K562 (cell line): ENCODE measurements around the gene VPS45. TPM values are rescaled to one million over a fixed set of nuclear protein-coding genes. Genes with fewer than 3 reads are reported as not detected.
A peak's percentile ranks its signal among the peaks of the same experiment; 100 is the strongest.

Experiments used
- ASH1L ChIP-seq: fragments of 450-650 bp; IDR thresholded peaks from 2 replicates; pipeline ENCODE4 v1.6.1; 2018; ENCODE audit warnings: borderline replicate concordance, mild to moderate bottlenecking, low read depth; ENCODE audit not compliant: partially characterized antibody
- ELF1 ChIP-seq: fragments of 200-800 bp; sonication (Bioruptor generic); IDR thresholded peaks from 2 replicates; pipeline ENCODE4 v1.6.1; 2016; ENCODE audit warnings: missing genetic modification characterization, missing compliant biosample characterization
- MXI1 ChIP-seq: IDR thresholded peaks from 2 replicates; pipeline ENCODE4 v1.6.1; 2011; ENCODE audit warnings: low read depth, mild to moderate bottlenecking, improper control_type of control experiment, low read length
- NCOR1 ChIP-seq: fragments of 450-650 bp; IDR thresholded peaks from 2 replicates; pipeline ENCODE4 v1.6.1; 2016; ENCODE audit warnings: mild to moderate bottlenecking, moderate library complexity
- PHTF2 ChIP-seq: fragments of 250-450 bp; sonication (Bioruptor Pico); IDR thresholded peaks from 2 replicates; pipeline ENCODE4 v1.5.0; 2021; ENCODE audit warnings: mild to moderate bottlenecking
- RAD21 ChIP-seq, 2 experiments: fragments of 250-450 bp in 1 of 2; fragments of 450-650 bp in 1 of 2; sonication (Bioruptor Pico) in 1 of 2; formaldehyde crosslinking in 1 of 2; IDR thresholded peaks in 1 of 2; conservative IDR thresholded peaks in 1 of 2; 2 replicates each; pipeline versions ENCODE4 v1.4.0 to v1.8.0; 2020 to 2022; ENCODE audit warnings: mild to moderate bottlenecking in 2 of 2, moderate library complexity in 1 of 2
- RUNX1 ChIP-seq: sonication (generic); IDR thresholded peaks from 2 replicates; pipeline ENCODE4 v1.6.1; 2016; ENCODE audit warnings: antibody characterized with exemption, low read depth
- SMARCA4 ChIP-seq: fragments of 450-650 bp; IDR thresholded peaks from 2 replicates; pipeline ENCODE4 v1.6.1; 2016
- SRSF1 ChIP-seq: fragments of 200-400 bp; formaldehyde crosslinking; IDR thresholded peaks from 2 replicates; pipeline ENCODE4 v1.6.1; 2017; ENCODE audit warnings: mild to moderate bottlenecking, low read depth, low read length, moderate library complexity
- TARDBP ChIP-seq: fragments of 450-650 bp; IDR thresholded peaks from 2 replicates; pipeline ENCODE4 v1.6.1; 2016
- TFAM ChIP-seq: fragments of 250-450 bp; sonication (Bioruptor Pico); conservative IDR thresholded peaks from 2 replicates; pipeline ENCODE4 v1.5.0; 2021; ENCODE audit warnings: mild to moderate bottlenecking, moderate library complexity
- ZNF12 ChIP-seq: sonication (generic); formaldehyde crosslinking; IDR thresholded peaks from 2 replicates; pipeline ENCODE4 v1.4.0; 2020; ENCODE audit warnings: mild to moderate bottlenecking, missing genetic modification reagents
- ZNF143 ChIP-seq: sonication (generic); formaldehyde crosslinking; IDR thresholded peaks from 2 replicates; pipeline ENCODE4 v1.9.0; 2022; ENCODE audit warnings: mild to moderate bottlenecking, missing genetic modification reagents
- ZNF507 ChIP-seq: conservative IDR thresholded peaks from 2 replicates; pipeline ENCODE4 v1.6.1; 2017; ENCODE audit warnings: missing genetic modification characterization, missing compliant biosample characterization
- ZNF707 ChIP-seq: fragments of 250-450 bp; sonication (Bioruptor Pico); conservative IDR thresholded peaks from 2 replicates; pipeline ENCODE4 v1.8.0; 2022; ENCODE audit warnings: inconsistent platforms, mild to moderate bottlenecking, moderate library complexity
- ZNF766 ChIP-seq: fragments of 200-800 bp; sonication (Bioruptor generic); conservative IDR thresholded peaks from 2 replicates; pipeline ENCODE4 v1.6.1; 2016; ENCODE audit warnings: missing genetic modification characterization, missing compliant biosample characterization
- polyA plus RNA-seq, 8 experiments: library from polyadenylated mRNA; depleted of rRNA in 4 of 8; stranded (reverse) in 5 of 8; unstranded in 3 of 8; fragments of >200 nt; fragmentation: Nextera tagmentation in 2 of 8; fragmentation: Illumina TruSeq in 1 of 8; extraction: Ambion mirVana in 2 of 8; extraction: Trizol in 1 of 8; gene quantifications; 2 replicates each; pipeline versions ENCODE4 v1.2.1 to v1.2.3, GENCODE V29; 2011 to 2014; ENCODE audit warnings: inconsistent platforms in 1 of 8, missing spikeins in 1 of 8
- total RNA-seq, 7 experiments: library from RNA; depleted of rRNA in 6 of 7; stranded (reverse); fragments of >200 nt in 6 of 7; fragmentation: Illumina TruSeq in 2 of 7; extraction: Trizol in 2 of 7; gene quantifications; 2 replicates each; pipeline versions ENCODE4 v1.2.1 to v1.2.3, GENCODE V29; 2011 to 2021; ENCODE audit warnings: low replicate concordance in 1 of 7
- TF ChIP-seq, protein P1 (sequence below): sonication (generic); formaldehyde crosslinking; IDR thresholded peaks from 2 replicates; pipeline ENCODE4 v1.8.0; 2023; ENCODE audit warnings: mild to moderate bottlenecking, missing genetic modification reagents
- TF ChIP-seq, protein P2 (sequence below): fragments of 450-650 bp; formaldehyde crosslinking; IDR thresholded peaks from 2 replicates; pipeline ENCODE4 v1.4.0; 2022; ENCODE audit warnings: mild to moderate bottlenecking, moderate library complexity
- TF ChIP-seq, protein P3 (sequence below): fragments of 450-650 bp; formaldehyde crosslinking; IDR thresholded peaks from 2 replicates; pipeline ENCODE4 v1.4.0; 2022; ENCODE audit warnings: missing genetic modification characterization
- TF ChIP-seq, protein P4 (sequence below): conservative IDR thresholded peaks from 2 replicates; pipeline ENCODE4 v1.6.1; 2011; ENCODE audit warnings: low read depth, mild to moderate bottlenecking, low read length; ENCODE audit not compliant: control insufficient read depth
- TF ChIP-seq, protein P5 (sequence below): fragments of 250-450 bp; sonication (Bioruptor Pico); IDR thresholded peaks from 2 replicates; pipeline ENCODE4 v1.8.0; 2022; ENCODE audit warnings: moderate library complexity, mild to moderate bottlenecking, inconsistent platforms

Gene VPS45
- total and polyA plus RNA-seq, 9 of the 15 experiments (the other 6 are each of a cell fraction or from before 2014, with no cell fraction given): 17.9 to 48.2 (median 34.4) TPM

DNA sequence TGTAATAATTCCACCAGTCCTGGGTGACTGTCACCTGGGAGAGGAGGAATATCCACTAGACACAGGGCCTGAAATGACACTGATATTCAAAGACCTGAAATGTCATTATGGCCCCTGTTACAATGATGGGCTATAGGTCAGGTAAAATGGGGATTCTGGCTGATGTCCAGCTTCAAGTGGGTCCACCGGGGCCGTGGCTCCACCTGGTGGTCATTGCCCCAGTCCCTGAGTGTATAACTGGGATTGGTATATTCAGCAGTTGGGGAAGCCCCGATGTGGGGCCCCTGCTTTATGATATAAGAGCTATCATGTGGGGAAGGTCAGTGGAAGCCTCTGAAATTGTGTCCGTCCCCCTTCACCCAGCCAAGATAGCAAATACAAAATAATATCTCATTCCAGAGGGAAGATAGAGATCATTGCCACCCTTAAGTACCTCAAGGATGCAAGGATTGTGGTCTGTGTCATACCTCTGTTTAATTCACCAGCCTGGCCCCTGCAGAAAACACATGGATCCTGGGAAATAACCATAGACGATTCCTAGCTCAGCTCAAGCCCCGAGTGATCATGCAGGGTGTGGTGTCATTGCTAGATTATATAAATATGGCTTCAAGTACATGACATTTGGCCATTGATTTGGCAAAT lies 101.5 kb downstream of the VPS45 start (continued):
- TF ChIP-seq, protein P1, sequence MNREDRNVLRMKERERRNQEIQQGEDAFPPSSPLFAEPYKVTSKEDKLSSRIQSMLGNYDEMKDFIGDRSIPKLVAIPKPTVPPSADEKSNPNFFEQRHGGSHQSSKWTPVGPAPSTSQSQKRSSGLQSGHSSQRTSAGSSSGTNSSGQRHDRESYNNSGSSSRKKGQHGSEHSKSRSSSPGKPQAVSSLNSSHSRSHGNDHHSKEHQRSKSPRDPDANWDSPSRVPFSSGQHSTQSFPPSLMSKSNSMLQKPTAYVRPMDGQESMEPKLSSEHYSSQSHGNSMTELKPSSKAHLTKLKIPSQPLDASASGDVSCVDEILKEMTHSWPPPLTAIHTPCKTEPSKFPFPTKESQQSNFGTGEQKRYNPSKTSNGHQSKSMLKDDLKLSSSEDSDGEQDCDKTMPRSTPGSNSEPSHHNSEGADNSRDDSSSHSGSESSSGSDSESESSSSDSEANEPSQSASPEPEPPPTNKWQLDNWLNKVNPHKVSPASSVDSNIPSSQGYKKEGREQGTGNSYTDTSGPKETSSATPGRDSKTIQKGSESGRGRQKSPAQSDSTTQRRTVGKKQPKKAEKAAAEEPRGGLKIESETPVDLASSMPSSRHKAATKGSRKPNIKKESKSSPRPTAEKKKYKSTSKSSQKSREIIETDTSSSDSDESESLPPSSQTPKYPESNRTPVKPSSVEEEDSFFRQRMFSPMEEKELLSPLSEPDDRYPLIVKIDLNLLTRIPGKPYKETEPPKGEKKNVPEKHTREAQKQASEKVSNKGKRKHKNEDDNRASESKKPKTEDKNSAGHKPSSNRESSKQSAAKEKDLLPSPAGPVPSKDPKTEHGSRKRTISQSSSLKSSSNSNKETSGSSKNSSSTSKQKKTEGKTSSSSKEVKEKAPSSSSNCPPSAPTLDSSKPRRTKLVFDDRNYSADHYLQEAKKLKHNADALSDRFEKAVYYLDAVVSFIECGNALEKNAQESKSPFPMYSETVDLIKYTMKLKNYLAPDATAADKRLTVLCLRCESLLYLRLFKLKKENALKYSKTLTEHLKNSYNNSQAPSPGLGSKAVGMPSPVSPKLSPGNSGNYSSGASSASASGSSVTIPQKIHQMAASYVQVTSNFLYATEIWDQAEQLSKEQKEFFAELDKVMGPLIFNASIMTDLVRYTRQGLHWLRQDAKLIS (CRISPR knock-in tag): no peak
- no peak for TF ChIP-seq TFAM
- TF ChIP-seq, protein P2, sequence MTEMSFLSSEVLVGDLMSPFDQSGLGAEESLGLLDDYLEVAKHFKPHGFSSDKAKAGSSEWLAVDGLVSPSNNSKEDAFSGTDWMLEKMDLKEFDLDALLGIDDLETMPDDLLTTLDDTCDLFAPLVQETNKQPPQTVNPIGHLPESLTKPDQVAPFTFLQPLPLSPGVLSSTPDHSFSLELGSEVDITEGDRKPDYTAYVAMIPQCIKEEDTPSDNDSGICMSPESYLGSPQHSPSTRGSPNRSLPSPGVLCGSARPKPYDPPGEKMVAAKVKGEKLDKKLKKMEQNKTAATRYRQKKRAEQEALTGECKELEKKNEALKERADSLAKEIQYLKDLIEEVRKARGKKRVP (CRISPR knock-in tag): no peak
- TF ChIP-seq ASH1L: no peak
- TF ChIP-seq, protein P3, sequence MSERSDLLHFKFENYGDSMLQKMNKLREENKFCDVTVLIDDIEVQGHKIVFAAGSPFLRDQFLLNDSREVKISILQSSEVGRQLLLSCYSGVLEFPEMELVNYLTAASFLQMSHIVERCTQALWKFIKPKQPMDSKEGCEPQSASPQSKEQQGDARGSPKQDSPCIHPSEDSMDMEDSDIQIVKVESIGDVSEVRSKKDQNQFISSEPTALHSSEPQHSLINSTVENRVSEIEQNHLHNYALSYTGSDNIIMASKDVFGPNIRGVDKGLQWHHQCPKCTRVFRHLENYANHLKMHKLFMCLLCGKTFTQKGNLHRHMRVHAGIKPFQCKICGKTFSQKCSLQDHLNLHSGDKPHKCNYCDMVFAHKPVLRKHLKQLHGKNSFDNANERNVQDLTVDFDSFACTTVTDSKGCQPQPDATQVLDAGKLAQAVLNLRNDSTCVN (CRISPR knock-in tag): no peak
- peak; percentile 89 to 97 for TF ChIP-seq RAD21 (CRISPR knock-in tag; conservative IDR thresholded peaks at IDR 0.05 in 1 of 2, IDR thresholded peaks at IDR 0.05 in 1 of 2)
- no peak for TF ChIP-seq ZNF143 (CRISPR knock-in tag)
- TF ChIP-seq ZNF12 (CRISPR knock-in tag): no peak
- TF ChIP-seq ZNF766 (CRISPR knock-in tag): no peak
- TF ChIP-seq, protein P4, sequence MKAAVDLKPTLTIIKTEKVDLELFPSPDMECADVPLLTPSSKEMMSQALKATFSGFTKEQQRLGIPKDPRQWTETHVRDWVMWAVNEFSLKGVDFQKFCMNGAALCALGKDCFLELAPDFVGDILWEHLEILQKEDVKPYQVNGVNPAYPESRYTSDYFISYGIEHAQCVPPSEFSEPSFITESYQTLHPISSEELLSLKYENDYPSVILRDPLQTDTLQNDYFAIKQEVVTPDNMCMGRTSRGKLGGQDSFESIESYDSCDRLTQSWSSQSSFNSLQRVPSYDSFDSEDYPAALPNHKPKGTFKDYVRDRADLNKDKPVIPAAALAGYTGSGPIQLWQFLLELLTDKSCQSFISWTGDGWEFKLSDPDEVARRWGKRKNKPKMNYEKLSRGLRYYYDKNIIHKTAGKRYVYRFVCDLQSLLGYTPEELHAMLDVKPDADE: no peak
- TF ChIP-seq NCOR1: no peak
- peak; percentile 11; the same call in 1 of the 2 replicates for TF ChIP-seq ELF1 (tag)
- TF ChIP-seq PHTF2 (CRISPR knock-in tag): no peak
- no peak for TF ChIP-seq SMARCA4
- no peak for TF ChIP-seq RUNX1
- TF ChIP-seq SRSF1: no peak
- no peak for TF ChIP-seq TARDBP
- no peak for TF ChIP-seq MXI1
- TF ChIP-seq ZNF707: no peak
- no peak for TF ChIP-seq ZNF507 (tag)
- TF ChIP-seq, protein P5, sequence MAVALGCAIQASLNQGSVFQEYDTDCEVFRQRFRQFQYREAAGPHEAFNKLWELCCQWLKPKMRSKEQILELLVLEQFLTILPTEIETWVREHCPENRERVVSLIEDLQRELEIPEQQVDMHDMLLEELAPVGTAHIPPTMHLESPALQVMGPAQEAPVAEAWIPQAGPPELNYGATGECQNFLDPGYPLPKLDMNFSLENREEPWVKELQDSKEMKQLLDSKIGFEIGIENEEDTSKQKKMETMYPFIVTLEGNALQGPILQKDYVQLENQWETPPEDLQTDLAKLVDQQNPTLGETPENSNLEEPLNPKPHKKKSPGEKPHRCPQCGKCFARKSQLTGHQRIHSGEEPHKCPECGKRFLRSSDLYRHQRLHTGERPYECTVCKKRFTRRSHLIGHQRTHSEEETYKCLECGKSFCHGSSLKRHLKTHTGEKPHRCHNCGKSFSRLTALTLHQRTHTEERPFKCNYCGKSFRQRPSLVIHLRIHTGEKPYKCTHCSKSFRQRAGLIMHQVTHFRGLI (CRISPR knock-in tag): no peak
